ENCODE measurements around the gene SSRP1. TPM values are rescaled to one million over a fixed set of nuclear protein-coding genes. Genes with fewer than 3 reads are reported as not detected.

SSRP1 gene
- total and polyA plus RNA-seq, 2 of the 13 experiments (the other 11 are each of a cell fraction or from before 2014, with no cell fraction given): 93.6 to 129 TPM

GRCh38 chr11:57358991-57359390 is 23.3 kb upstream of the SSRP1 start:
- ATAC-seq: no peak
- H3K4me2 ChIP-seq (ENCODE audit: low read depth, low read length): no peak overlapping the region
- H3K4me1 ChIP-seq (ENCODE audit: insufficient read depth, low read length): peaks cover 15% of the 10 kb centered on the region
- WGBS (ENCODE audit: low lambda C conversion rate): 51% methylated on average over 6 of the region's 9 CpGs
- CTCF ChIA-PET (ENCODE audit: low intra/inter-chr PET ratio, low total read pairs): no interaction called here
- H3K27ac ChIP-seq (ENCODE audit: extremely low read length, insufficient read depth, low read length): no peak overlapping the region
- intact Hi-C loops (cut with micrococcal nuclease; ENCODE audit: unreplicated experiment): no loop called here
- no peaks in the 10 kb centered on the region for H3K79me2 ChIP-seq (ENCODE audit: insufficient read depth, low read length)
- no peak overlapping the region for H3K4me3 ChIP-seq (replicated peaks in 1 of 3; ENCODE audit: insufficient read depth in 1 of 3, low read depth in 2 of 3, low read length in 3 of 3)
- no peaks in the 10 kb centered on the region for H3K36me3 ChIP-seq (replicated peaks in 1 of 2; ENCODE audit: control insufficient read depth in 1 of 2, insufficient read depth in 2 of 2, low read length in 2 of 2)
- no peak for FAIRE-seq
- H3K9ac ChIP-seq (ENCODE audit: insufficient read depth, low read depth, low read length): no peak overlapping the region
- no TSS peak for BruUV-seq (replicated peaks)
- no peaks in the 10 kb centered on the region for H3K9me3 ChIP-seq (ENCODE audit: low read length)
- no peak overlapping the region for H2AFZ ChIP-seq (ENCODE audit: low read length)
- POLR2A ChIA-PET: interaction anchor here (2.0 kb wide), 1 partner anchor 95 kb away, joined by 4 read pairs; no protein-coding TSS in a partner anchor
- peaks cover 0 to 8% of the 10 kb centered on the region in 2 experiments; a peak in 2 of 5 replicates for H3K27me3 ChIP-seq (ENCODE audit: control insufficient read depth in 1 of 2, insufficient read depth in 2 of 2, low read length in 2 of 2)
- in situ Hi-C loops (cut with HindIII; ENCODE audit: extremely low pct_ligation_motif_present, low pct_unique_long_range_greater_than_20kb): loop anchor here (10.0 kb wide), 1 partner anchor 514 kb away; no protein-coding TSS in a partner anchor
- DNase-seq (ENCODE audit: low spot score): no peak
- no peaks in the 10 kb centered on the region for H4K20me1 ChIP-seq (ENCODE audit: insufficient read depth, low read length)
- TF ChIP-seq MXI1 (IDR thresholded peaks at IDR 0.05; ENCODE audit: borderline replicate concordance, low read depth, low read length) (no peak), HNRNPH1 (optimal IDR thresholded peaks at IDR 0.05; ENCODE audit: low read depth, low read length) (no peak), MXD1 (CRISPR knock-in tag; IDR thresholded peaks at IDR 0.05) (no peak), SMARCE1 (IDR thresholded peaks at IDR 0.05; ENCODE audit: borderline replicate concordance) (no peak), ZNF484 (CRISPR knock-in tag; IDR thresholded peaks at IDR 0.05; ENCODE audit: borderline replicate concordance, low read depth) (no peak), NR3C1 (CRISPR knock-in tag; IDR thresholded peaks at IDR 0.05) (no peak), ZKSCAN1 (IDR thresholded peaks at IDR 0.05; ENCODE audit: low read length) (no peak), SALL1 (CRISPR knock-in tag; IDR thresholded peaks at IDR 0.05) (no peak), MTA1 (CRISPR knock-in tag; IDR thresholded peaks at IDR 0.05; ENCODE audit: borderline replicate concordance) (no peak), ELK4 (CRISPR knock-in tag; IDR thresholded peaks at IDR 0.05; ENCODE audit: borderline replicate concordance) (no peak), ZMAT3 (CRISPR knock-in tag; conservative IDR thresholded peaks at IDR 0.05) (no peak), ZZZ3 (CRISPR knock-in tag; IDR thresholded peaks at IDR 0.05; ENCODE audit: borderline replicate concordance) (no peak), GATAD2A (CRISPR knock-in tag; IDR thresholded peaks at IDR 0.05) (no peak), ZBTB44 (CRISPR knock-in tag; IDR thresholded peaks at IDR 0.05) (no peak), ZNF329 (CRISPR knock-in tag; IDR thresholded peaks at IDR 0.05; ENCODE audit: low read depth) (no peak)

All from HepG2 (cell line).